ENCODE measurements around the gene C2CD4C.
"Not testable (repeated sequence)": the region's sequence is repeated elsewhere in the genome, so short reads cannot be mapped to it uniquely, and the experiment has no call there.

C2CD4C gene

GRCh38 chr19:408902-409515, at the start of gene C2CD4C:
Gene C2CD4C, minus strand, starts transcription at chr19:409147. Its CDS starts 786 bp downstream, at chr19:408361.
- DNase-seq (ENCODE audit: low spot score) = peak; percentile 78

GRCh38 chr19:458091-459042, 49.4 kb upstream of the C2CD4C start:
- DNase-seq (ENCODE audit: low spot score) = no peak

GRCh38 chr19:457636-458035, 48.7 kb upstream of the C2CD4C start:
- no peak for DNase-seq (ENCODE audit: low spot score)

- no peak for DNase-seq (ENCODE audit: low spot score)
Observed at GRCh38 chr19:456547-457110, 47.7 kb upstream of the C2CD4C start.

GRCh38 chr19:455851-456546, 47.1 kb upstream of the C2CD4C start:
- no peak for DNase-seq (ENCODE audit: low spot score)

GRCh38 chr19:455031-455705, 46.2 kb upstream of the C2CD4C start:
- no peak for DNase-seq (ENCODE audit: low spot score)

- DNase-seq (ENCODE audit: low spot score) = no peak
Observed at GRCh38 chr19:453606-454005, 44.7 kb upstream of the C2CD4C start.

GRCh38 chr19:452829-453228, 43.9 kb upstream of the C2CD4C start:
- DNase-seq (ENCODE audit: low spot score) = no peak

- not testable (repeated sequence) for DNase-seq (ENCODE audit: low spot score)
Observed at GRCh38 chr19:450912-451481, 42.0 kb upstream of the C2CD4C start.

GRCh38 chr19:449916-450315, 41.0 kb upstream of the C2CD4C start:
- DNase-seq (ENCODE audit: low spot score) = peak; percentile 17

GRCh38 chr19:447816-448560, 39.0 kb upstream of the C2CD4C start:
- peak; percentile 31 for DNase-seq (ENCODE audit: low spot score)

GRCh38 chr19:447064-447426, 38.1 kb upstream of the C2CD4C start:
- DNase-seq (ENCODE audit: low spot score) = no peak

- peak; percentile 17 for DNase-seq (ENCODE audit: low spot score)
Observed at GRCh38 chr19:444677-445210, 35.8 kb upstream of the C2CD4C start.

- DNase-seq (ENCODE audit: low spot score) = no peak
Observed at GRCh38 chr19:443005-443404, 34.1 kb upstream of the C2CD4C start.

GRCh38 chr19:442085-442484, 33.1 kb upstream of the C2CD4C start:
- no peak for DNase-seq (ENCODE audit: low spot score)

- DNase-seq (ENCODE audit: low spot score) = no peak
Observed at GRCh38 chr19:441213-441836, 32.4 kb upstream of the C2CD4C start.

- DNase-seq (ENCODE audit: low spot score) = no peak
Observed at GRCh38 chr19:440391-441212, 31.7 kb upstream of the C2CD4C start.

- DNase-seq (ENCODE audit: low spot score) = no peak
Observed at GRCh38 chr19:439167-439900, 30.4 kb upstream of the C2CD4C start.
